SK-N-SH (cell line): ENCODE results near the gene DOCK4.
A peak's percentile ranks its signal among the peaks of the same experiment; 100 is the strongest.

Experiments
- EP300 ChIP-seq, 2 experiments: IDR thresholded peaks; 2 replicates each; pipeline versions ENCODE4 v1.4.0 to v1.6.1; 2012; ENCODE audit warnings: borderline replicate concordance in 1 of 2, low read depth in 1 of 2, low read length in 1 of 2
- EZH2phosphoT487 ChIP-seq: fragments of 200-600 bp; sonication (generic); IDR thresholded peaks from 2 replicates; pipeline ENCODE4 v1.6.1; 2017; ENCODE audit warnings: low read depth, mixed run types, mild to moderate bottlenecking, antibody characterized with exemption, moderate library complexity, borderline replicate concordance
- GABPA ChIP-seq: IDR thresholded peaks from 2 replicates; pipeline ENCODE4 v1.4.0; 2012; ENCODE audit warnings: low read depth, mild to moderate bottlenecking
- MAX ChIP-seq: IDR thresholded peaks from 2 replicates; pipeline ENCODE4 v1.4.0; 2012; ENCODE audit warnings: low read depth
- NRF1 ChIP-seq: IDR thresholded peaks from 2 replicates; pipeline ENCODE4 v1.6.1; 2012; ENCODE audit warnings: low read depth, mild to moderate bottlenecking, low read length
- RFX5 ChIP-seq: IDR thresholded peaks from 2 replicates; pipeline ENCODE4 v1.6.1; 2012; ENCODE audit warnings: mild to moderate bottlenecking, improper control_type of control experiment, low read length
- TAF1 ChIP-seq: IDR thresholded peaks from 2 replicates; pipeline ENCODE4 v1.6.1; 2012; ENCODE audit warnings: low read depth, mild to moderate bottlenecking, low read length, moderate library complexity, borderline replicate concordance
- TF ChIP-seq, protein P1 (sequence below): fragments of 200-600 bp; sonication (generic); IDR thresholded peaks from 2 replicates; pipeline ENCODE4 v1.6.1; 2017; ENCODE audit warnings: antibody characterized with exemption, mild to moderate bottlenecking, moderate library complexity
- TF ChIP-seq, protein P2 (sequence below): IDR thresholded peaks from 2 replicates; pipeline ENCODE4 v1.4.0; 2012; ENCODE audit warnings: low read depth, borderline replicate concordance

GRCh38 chr7:111853201-111853990, 352.8 kb downstream of the DOCK4 start:
- no peak for TF ChIP-seq RFX5
- TF ChIP-seq, protein P1, sequence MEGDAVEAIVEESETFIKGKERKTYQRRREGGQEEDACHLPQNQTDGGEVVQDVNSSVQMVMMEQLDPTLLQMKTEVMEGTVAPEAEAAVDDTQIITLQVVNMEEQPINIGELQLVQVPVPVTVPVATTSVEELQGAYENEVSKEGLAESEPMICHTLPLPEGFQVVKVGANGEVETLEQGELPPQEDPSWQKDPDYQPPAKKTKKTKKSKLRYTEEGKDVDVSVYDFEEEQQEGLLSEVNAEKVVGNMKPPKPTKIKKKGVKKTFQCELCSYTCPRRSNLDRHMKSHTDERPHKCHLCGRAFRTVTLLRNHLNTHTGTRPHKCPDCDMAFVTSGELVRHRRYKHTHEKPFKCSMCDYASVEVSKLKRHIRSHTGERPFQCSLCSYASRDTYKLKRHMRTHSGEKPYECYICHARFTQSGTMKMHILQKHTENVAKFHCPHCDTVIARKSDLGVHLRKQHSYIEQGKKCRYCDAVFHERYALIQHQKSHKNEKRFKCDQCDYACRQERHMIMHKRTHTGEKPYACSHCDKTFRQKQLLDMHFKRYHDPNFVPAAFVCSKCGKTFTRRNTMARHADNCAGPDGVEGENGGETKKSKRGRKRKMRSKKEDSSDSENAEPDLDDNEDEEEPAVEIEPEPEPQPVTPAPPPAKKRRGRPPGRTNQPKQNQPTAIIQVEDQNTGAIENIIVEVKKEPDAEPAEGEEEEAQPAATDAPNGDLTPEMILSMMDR: peak; percentile 59
- TF ChIP-seq EP300 (IDR thresholded peaks at IDR 0.05; ENCODE audit: borderline replicate concordance in 1 of 2, low read depth in 1 of 2, low read length in 1 of 2): no peak
- no peak for TF ChIP-seq TAF1
- no peak for TF ChIP-seq EZH2phosphoT487
- TF ChIP-seq, protein P2, sequence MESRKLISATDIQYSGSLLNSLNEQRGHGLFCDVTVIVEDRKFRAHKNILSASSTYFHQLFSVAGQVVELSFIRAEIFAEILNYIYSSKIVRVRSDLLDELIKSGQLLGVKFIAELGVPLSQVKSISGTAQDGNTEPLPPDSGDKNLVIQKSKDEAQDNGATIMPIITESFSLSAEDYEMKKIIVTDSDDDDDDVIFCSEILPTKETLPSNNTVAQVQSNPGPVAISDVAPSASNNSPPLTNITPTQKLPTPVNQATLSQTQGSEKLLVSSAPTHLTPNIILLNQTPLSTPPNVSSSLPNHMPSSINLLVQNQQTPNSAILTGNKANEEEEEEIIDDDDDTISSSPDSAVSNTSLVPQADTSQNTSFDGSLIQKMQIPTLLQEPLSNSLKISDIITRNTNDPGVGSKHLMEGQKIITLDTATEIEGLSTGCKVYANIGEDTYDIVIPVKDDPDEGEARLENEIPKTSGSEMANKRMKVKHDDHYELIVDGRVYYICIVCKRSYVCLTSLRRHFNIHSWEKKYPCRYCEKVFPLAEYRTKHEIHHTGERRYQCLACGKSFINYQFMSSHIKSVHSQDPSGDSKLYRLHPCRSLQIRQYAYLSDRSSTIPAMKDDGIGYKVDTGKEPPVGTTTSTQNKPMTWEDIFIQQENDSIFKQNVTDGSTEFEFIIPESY: no peak
- TF ChIP-seq GABPA: no peak
- no peak for TF ChIP-seq MAX
- TF ChIP-seq NRF1: no peak
